Measurements from ENCODE around the gene RND3.

The RND3 gene

GRCh38 chr2:150473767-150474166, 13.7 kb downstream of the RND3 start:
- H3K9ac ChIP-seq = no peak overlapping the region

GRCh38 chr2:150472511-150472899, 15.0 kb downstream of the RND3 start:
- no peak overlapping the region for H3K4me2 ChIP-seq
- no peak overlapping the region for H2AFZ ChIP-seq (ENCODE audit: low read depth)
- H3K27ac ChIP-seq = no peak overlapping the region
- H3K4me3 ChIP-seq (IDR thresholded peaks at IDR 0.05; ENCODE audit: insufficient read depth, low read depth, low read length) = no peak overlapping the region
- H3K27me3 ChIP-seq (ENCODE audit: insufficient read depth, low read depth) = no peaks in the 10 kb centered on the region
- TF ChIP-seq CTCF (conservative IDR thresholded peaks at IDR 0.05; ENCODE audit: low read depth, low read length) = no peak
- peaks cover 3% of the 10 kb centered on the region; the same call in 1 of the 2 replicates for H3K36me3 ChIP-seq (ENCODE audit: insufficient read depth)
- no peaks in the 10 kb centered on the region for H4K20me1 ChIP-seq (ENCODE audit: insufficient read depth)
- H3K79me2 ChIP-seq (ENCODE audit: insufficient read depth, low read depth) = no peaks in the 10 kb centered on the region; the same call in 1 of the 2 replicates
- H3K4me1 ChIP-seq (ENCODE audit: low read depth, poor library complexity, severe bottlenecking) = no peaks in the 10 kb centered on the region
- no peak overlapping the region for H3K9ac ChIP-seq

More at GRCh38 chr2:150473767-150474166, 13.7 kb downstream of the RND3 start:
- H3K27me3 ChIP-seq (ENCODE audit: insufficient read depth, low read depth) = no peaks in the 10 kb centered on the region
- peaks cover 3% of the 10 kb centered on the region; the same call in 1 of the 2 replicates for H3K36me3 ChIP-seq (ENCODE audit: insufficient read depth)
- H3K4me3 ChIP-seq (IDR thresholded peaks at IDR 0.05; ENCODE audit: insufficient read depth, low read depth, low read length) = no peak overlapping the region
- H4K20me1 ChIP-seq (ENCODE audit: insufficient read depth) = no peaks in the 10 kb centered on the region
- peaks cover 3% of the 10 kb centered on the region for H3K4me1 ChIP-seq (ENCODE audit: low read depth, poor library complexity, severe bottlenecking)
- no peaks in the 10 kb centered on the region; the same call in 1 of the 2 replicates for H3K79me2 ChIP-seq (ENCODE audit: insufficient read depth, low read depth)
- TF ChIP-seq CTCF (conservative IDR thresholded peaks at IDR 0.05; ENCODE audit: low read depth, low read length) = no peak
- no peak overlapping the region for H3K27ac ChIP-seq
- H3K4me2 ChIP-seq = no peak overlapping the region
- H2AFZ ChIP-seq (ENCODE audit: low read depth) = no peak overlapping the region

- TF ChIP-seq CTCF (conservative IDR thresholded peaks at IDR 0.05; ENCODE audit: low read depth, low read length) = no peak
- no peaks in the 10 kb centered on the region; the same call in 1 of the 2 replicates for H3K79me2 ChIP-seq (ENCODE audit: insufficient read depth, low read depth)
- no peak overlapping the region for H3K9ac ChIP-seq
- peaks cover 3% of the 10 kb centered on the region; the same call in 1 of the 2 replicates for H3K36me3 ChIP-seq (ENCODE audit: insufficient read depth)
- H2AFZ ChIP-seq (ENCODE audit: low read depth) = no peak overlapping the region
- no peak overlapping the region for H3K4me2 ChIP-seq
- no peaks in the 10 kb centered on the region for H3K27me3 ChIP-seq (ENCODE audit: insufficient read depth, low read depth)
- no peaks in the 10 kb centered on the region for H4K20me1 ChIP-seq (ENCODE audit: insufficient read depth)
- H3K4me1 ChIP-seq (ENCODE audit: low read depth, poor library complexity, severe bottlenecking) = no peaks in the 10 kb centered on the region
- no peak overlapping the region for H3K4me3 ChIP-seq (IDR thresholded peaks at IDR 0.05; ENCODE audit: insufficient read depth, low read depth, low read length)
- H3K27ac ChIP-seq = no peak overlapping the region
These were observed 15.5 kb downstream of the RND3 start for GRCh38 chr2:150471813-150472510.

DNA sequence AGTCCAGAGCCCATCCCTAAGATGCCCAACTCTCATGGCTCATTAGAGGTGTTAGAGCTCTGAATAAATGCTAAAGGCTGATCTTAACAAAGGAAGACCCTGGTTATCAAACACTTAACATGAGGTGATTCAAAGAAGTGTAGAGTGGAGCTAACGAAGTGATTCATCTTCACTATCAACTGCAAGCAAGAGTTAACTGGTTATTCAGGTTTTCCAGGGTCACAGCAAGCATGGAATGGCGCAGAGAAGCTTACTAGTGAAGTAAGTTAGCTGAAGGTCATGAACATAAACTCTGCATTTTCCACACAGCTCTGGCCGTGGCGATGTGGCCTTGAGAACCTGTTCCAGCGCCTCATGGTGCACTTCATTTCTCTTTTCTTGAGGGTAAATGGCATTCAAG, 17.0 kb downstream of the RND3 start:
- Histone ChIP-seq H3K27ac (no peak overlapping the region), H3K79me2 (ENCODE audit: insufficient read depth, low read depth) (no peaks in the 10 kb centered on the region), H3K36me3 (ENCODE audit: insufficient read depth) (peaks cover 3% of the 10 kb centered on the region; the same call in 1 of the 2 replicates), H3K27me3 (ENCODE audit: insufficient read depth, low read depth) (no peaks in the 10 kb centered on the region), H3K4me3 (IDR thresholded peaks at IDR 0.05; ENCODE audit: insufficient read depth, low read depth, low read length) (no peak overlapping the region), H2AFZ (ENCODE audit: low read depth) (no peak overlapping the region), H3K4me1 (ENCODE audit: low read depth, poor library complexity, severe bottlenecking) (no peaks in the 10 kb centered on the region), H3K9ac (no peak overlapping the region), H3K4me2 (no peak overlapping the region), H4K20me1 (ENCODE audit: insufficient read depth) (no peaks in the 10 kb centered on the region)
- no peak for TF ChIP-seq CTCF (conservative IDR thresholded peaks at IDR 0.05; ENCODE audit: low read depth, low read length)
